Measurements from ENCODE around the gene TOR1AIP2. TPM values are rescaled to one million over a fixed set of nuclear protein-coding genes. Genes with fewer than 3 reads are reported as not detected.

The TOR1AIP2 gene
- total and polyA plus RNA-seq, 2 of the 13 experiments (the other 11 are each of a cell fraction or from before 2014, with no cell fraction given): 35.2 to 65.8 TPM

GRCh38 chr1:179881642-179882252 is 4.1 kb upstream of the TOR1AIP2 start (continued):
- no peak for TF ChIP-seq GMEB1 (CRISPR knock-in tag; IDR thresholded peaks at IDR 0.05; ENCODE audit: borderline replicate concordance)
- TF ChIP-seq ZNF501 (CRISPR knock-in tag; IDR thresholded peaks at IDR 0.05): no peak
- no peak for TF ChIP-seq DPF2 (CRISPR knock-in tag; IDR thresholded peaks at IDR 0.05; ENCODE audit: borderline replicate concordance, low read depth)
- no peak for TF ChIP-seq ZNF546 (CRISPR knock-in tag; conservative IDR thresholded peaks at IDR 0.05)
- TF ChIP-seq ZNF572 (CRISPR knock-in tag; IDR thresholded peaks at IDR 0.05): peak; percentile 14; the same call in 1 of the 2 replicates
- peak; percentile 49; the same call in 1 of the 2 replicates for TF ChIP-seq GLI4 (CRISPR knock-in tag; IDR thresholded peaks at IDR 0.05; ENCODE audit: borderline replicate concordance)
- no peak for TF ChIP-seq SMARCC2 (IDR thresholded peaks at IDR 0.05)
- TF ChIP-seq TCF7L2 (IDR thresholded peaks at IDR 0.05; ENCODE audit: low read depth, low read length): no peak
- TF ChIP-seq ZNF660 (CRISPR knock-in tag; IDR thresholded peaks at IDR 0.05; ENCODE audit: borderline replicate concordance, low read depth): no peak
- TF ChIP-seq ZNF256 (CRISPR knock-in tag; conservative IDR thresholded peaks at IDR 0.05): no peak
- TF ChIP-seq ZNF7 (CRISPR knock-in tag; IDR thresholded peaks at IDR 0.05): no peak
- no peak for TF ChIP-seq ZNF570 (CRISPR knock-in tag; IDR thresholded peaks at IDR 0.05; ENCODE audit: borderline replicate concordance)
- no peak for TF ChIP-seq ATF3 (CRISPR knock-in tag; IDR thresholded peaks at IDR 0.05)
- TF ChIP-seq KAT2B (IDR thresholded peaks at IDR 0.05; ENCODE audit: borderline replicate concordance, low read depth, low read length): no peak
- TF ChIP-seq PATZ1 (CRISPR knock-in tag; IDR thresholded peaks at IDR 0.05): no peak
- no peak for TF ChIP-seq FOXJ3 (CRISPR knock-in tag; IDR thresholded peaks at IDR 0.05; ENCODE audit: borderline replicate concordance)
- no peak for TF ChIP-seq PRDM10 (CRISPR knock-in tag; IDR thresholded peaks at IDR 0.05; ENCODE audit: low read depth)
- TF ChIP-seq KDM1A (CRISPR knock-in tag; IDR thresholded peaks at IDR 0.05): no peak
- peak; percentile 63 for TF ChIP-seq IRF1 (CRISPR knock-in tag; IDR thresholded peaks at IDR 0.05; ENCODE audit: low read depth)
- TF ChIP-seq ZNF337 (CRISPR knock-in tag; IDR thresholded peaks at IDR 0.05; ENCODE audit: borderline replicate concordance, low read depth): 0 out of 2 replicates have a peak, but pooled peaks have one; percentile 15

Measured in HepG2 (cell line).